Peyer's patch (tissue), 4 donors: Measurements from ENCODE around the gene TMEM53.

Experiments
- CTCF ChIP-seq, 6 experiments: fragments of 450-650 bp in 4 of 6; fragments of 200-600 bp in 2 of 6; sonication (generic) in 1 of 6; IDR thresholded peaks; one replicate each; pipeline ENCODE4 v1.5.1; 2017 to 2019; ENCODE audit warnings: antibody characterized with exemption in 6 of 6, mild to moderate bottlenecking in 3 of 6, moderate library complexity in 1 of 6
- POLR2A ChIP-seq, 2 donors: fragments of 450-650 bp; IDR thresholded peaks; one replicate each; pipeline ENCODE4 v1.5.1; 2017; ENCODE audit warnings: antibody characterized with exemption in 2 of 2, mild to moderate bottlenecking in 2 of 2, moderate library complexity in 2 of 2

GRCh38 chr1:44631647-44632539 is 42.4 kb downstream of the TMEM53 start:
- TF ChIP-seq CTCF (IDR thresholded peaks at IDR 0.05) (peak in 1 of 6 experiments; percentile 8), POLR2A (IDR thresholded peaks at IDR 0.05) (peak; percentile 61 to 89)
